Suprapubic skin (tissue), 4 donors: Measurements from ENCODE around the gene NTM. TPM values are rescaled to one million over a fixed set of nuclear protein-coding genes. Genes with fewer than 3 reads are reported as not detected.
"Not testable (repeated sequence)": the region's sequence is repeated elsewhere in the genome, so short reads cannot be mapped to it uniquely, and the experiment has no call there.

Source experiments
- DNase-seq, 2 donors: peaks; one replicate each; pipeline ENCODE4 v3.0.0-alpha.2; 2019; ENCODE audit warnings: low spot score in 2 of 2
- H3K27ac ChIP-seq: fragments of 200-600 bp; sonication (generic); one replicate; pipeline ENCODE4 v1.5.1; 2019
- H3K27me3 ChIP-seq: fragments of 200-600 bp; sonication (generic); one replicate; pipeline ENCODE4 v1.5.1; 2019
- H3K36me3 ChIP-seq: fragments of 200-600 bp; sonication (generic); one replicate; pipeline ENCODE4 v1.5.1; 2019
- H3K4me1 ChIP-seq: fragments of 200-600 bp; sonication (generic); one replicate; pipeline ENCODE4 v1.5.1; 2019
- H3K4me3 ChIP-seq: fragments of 200-600 bp; sonication (generic); one replicate; pipeline ENCODE4 v1.5.1; 2019; ENCODE audit warnings: mild to moderate bottlenecking
- H3K9me3 ChIP-seq: fragments of 200-600 bp; sonication (generic); one replicate; pipeline ENCODE4 v1.5.1; 2019
- CTCF ChIP-seq, 2 donors: fragments of 200-600 bp in 1 of 2; fragments of 450-650 bp in 1 of 2; sonication (generic) in 1 of 2; IDR thresholded peaks; one replicate each; pipeline ENCODE4 v1.5.1; 2016 to 2019; ENCODE audit warnings: antibody characterized with exemption in 2 of 2, mild to moderate bottlenecking in 1 of 2, moderate library complexity in 1 of 2
- EP300 ChIP-seq: sonication (generic); formaldehyde crosslinking; IDR thresholded peaks from one replicate; pipeline ENCODE4 v1.6.1; 2017; ENCODE audit warnings: antibody characterized with exemption
- POLR2A ChIP-seq, 2 donors: fragments of 450-650 bp; IDR thresholded peaks; one replicate each; pipeline ENCODE4 v1.6.1; 2017; ENCODE audit warnings: antibody characterized with exemption in 2 of 2, mild to moderate bottlenecking in 2 of 2, moderate library complexity in 2 of 2
- POLR2AphosphoS5 ChIP-seq, 3 donors: sonication (generic); formaldehyde crosslinking; IDR thresholded peaks; one replicate each; pipeline ENCODE4 v1.6.1; 2017; ENCODE audit warnings: antibody characterized with exemption in 3 of 3
- WGBS: methylation state at CpG from one replicate; pipeline ENCODE4 v1.1.5; 2018; 5-methylcytosine and 5-hydroxymethylcytosine counted together
- total RNA-seq, 4 donors: library from RNA; depleted of rRNA; stranded (reverse); fragments of >200 nt; gene quantifications; one replicate each; pipeline ENCODE4 v1.1.0, GENCODE V29; 2016

The NTM gene
- total RNA-seq, 4 donors from 2014 or later, result 0.19 to 19.1 (median 2.1) TPM

- TF ChIP-seq POLR2AphosphoS5 (IDR thresholded peaks at IDR 0.05) (no peak), CTCF (IDR thresholded peaks at IDR 0.05) (no peak), EP300 (no peak), POLR2A (IDR thresholded peaks at IDR 0.05) (no peak)
- Histone ChIP-seq H3K4me3 (peak overlapping the region; percentile 43), H3K4me1 (peaks cover 7% of the 10 kb centered on the region), H3K27me3 (peaks cover 51% of the 10 kb centered on the region), H3K36me3 (no peaks in the 10 kb centered on the region), H3K27ac (no peak overlapping the region), H3K9me3 (no peaks in the 10 kb centered on the region)
- WGBS, result 26% methylated on average over 7 of the region's 21 CpGs
- no peak for DNase-seq
Observed at GRCh38 chr11:131910178-131910522, 539.7 kb downstream of the NTM start.

- Histone ChIP-seq H3K27me3 (peaks cover 51% of the 10 kb centered on the region), H3K9me3 (no peaks in the 10 kb centered on the region), H3K4me3 (peak overlapping the region; percentile 43), H3K36me3 (no peaks in the 10 kb centered on the region), H3K27ac (no peak overlapping the region), H3K4me1 (peaks cover 7% of the 10 kb centered on the region)
- no peak for DNase-seq
- WGBS, result 6% methylated on average over 17 of the region's 105 CpGs
- TF ChIP-seq EP300, result no peak
Observed at GRCh38 chr11:131910523-131911387, 540.3 kb downstream of the NTM start.

- WGBS, result 19% methylated on average over 13 of the region's 36 CpGs
- not testable (repeated sequence) for H3K9me3 ChIP-seq, DNase-seq, H3K27ac ChIP-seq, H3K36me3 ChIP-seq, H3K4me1 ChIP-seq
- peak overlapping the region; percentile 43 for H3K4me3 ChIP-seq
- H3K27me3 ChIP-seq, result peaks cover 48% of the 10 kb centered on the region
Observed at GRCh38 chr11:131911388-131912032, 541.1 kb downstream of the NTM start.

GRCh38 chr11:131912134-131912533, 541.7 kb downstream of the NTM start:
- TF ChIP-seq CTCF (IDR thresholded peaks at IDR 0.05) (no peak), POLR2AphosphoS5 (IDR thresholded peaks at IDR 0.05) (no peak), EP300 (no peak), POLR2A (IDR thresholded peaks at IDR 0.05) (no peak)
- Histone ChIP-seq H3K27me3 (peaks cover 47% of the 10 kb centered on the region), H3K4me3 (no peak overlapping the region), H3K36me3 (no peaks in the 10 kb centered on the region), H3K4me1 (peaks cover 7% of the 10 kb centered on the region), H3K9me3 (no peaks in the 10 kb centered on the region), H3K27ac (no peak overlapping the region)
- WGBS, result 54% methylated on average over 6 of the region's 7 CpGs
- no peak for DNase-seq

- 75% methylated on average over 4 of the region's 4 CpGs for WGBS
- Histone ChIP-seq H3K36me3 (no peaks in the 10 kb centered on the region), H3K27me3 (peaks cover 38% of the 10 kb centered on the region), H3K27ac (no peak overlapping the region), H3K9me3 (no peaks in the 10 kb centered on the region), H3K4me1 (peaks cover 7% of the 10 kb centered on the region), H3K4me3 (no peak overlapping the region)
- no peak for TF ChIP-seq POLR2A (IDR thresholded peaks at IDR 0.05)
- TF ChIP-seq POLR2AphosphoS5 (IDR thresholded peaks at IDR 0.05), result no peak
- TF ChIP-seq CTCF (IDR thresholded peaks at IDR 0.05), result no peak
- no peak for DNase-seq
Observed at GRCh38 chr11:131913267-131913666, 542.9 kb downstream of the NTM start.

GRCh38 chr11:131914361-131914774, 544.0 kb downstream of the NTM start:
- 60% methylated on average over 3 of the region's 3 CpGs for WGBS
- Histone ChIP-seq H3K4me1 (peaks cover 7% of the 10 kb centered on the region), H3K36me3 (no peaks in the 10 kb centered on the region), H3K9me3 (no peaks in the 10 kb centered on the region), H3K4me3 (no peak overlapping the region), H3K27ac (no peak overlapping the region), H3K27me3 (peaks cover 29% of the 10 kb centered on the region)
- TF ChIP-seq POLR2A (IDR thresholded peaks at IDR 0.05), result no peak
- TF ChIP-seq POLR2AphosphoS5 (IDR thresholded peaks at IDR 0.05), result no peak
- TF ChIP-seq EP300, result no peak
- TF ChIP-seq CTCF (IDR thresholded peaks at IDR 0.05), result no peak
- DNase-seq, result no peak
